H9 (cell line): ENCODE results near the gene KCNH4. TPM values are rescaled to one million over a fixed set of nuclear protein-coding genes. Genes with fewer than 3 reads are reported as not detected.

Experiments used
- DNase-seq: peaks from one replicate; pipeline ENCODE4 v3.0.0-alpha.2; 2017
- H2AFZ ChIP-seq: one replicate; pipeline ENCODE4 v1.6.1; 2013; ENCODE audit warnings: mild to moderate bottlenecking, low read length, control low read depth, moderate library complexity
- H2AK5ac ChIP-seq: 2 replicates; pipeline ENCODE4 v1.6.1; 2013; ENCODE audit warnings: low read length, control low read depth, mixed read lengths; ENCODE audit not compliant: insufficient read length
- H2BK120ac ChIP-seq: one replicate; pipeline ENCODE4 v1.6.1; 2013; ENCODE audit warnings: low read depth, mild to moderate bottlenecking, low read length, control low read depth, inconsistent platforms; ENCODE audit not compliant: poor library complexity, severe bottlenecking
- H2BK12ac ChIP-seq: 2 replicates; pipeline ENCODE4 v1.6.1; 2013; ENCODE audit warnings: low read length, control low read depth, mixed read lengths, low read depth; ENCODE audit not compliant: insufficient read length
- H2BK15ac ChIP-seq: 2 replicates; pipeline ENCODE4 v1.6.1; 2013; ENCODE audit warnings: low read depth, low read length, control low read depth
- H2BK20ac ChIP-seq: one replicate; pipeline ENCODE4 v1.6.1; 2013; ENCODE audit warnings: low read depth, mild to moderate bottlenecking, low read length, control low read depth, inconsistent platforms; ENCODE audit not compliant: poor library complexity, severe bottlenecking
- H2BK5ac ChIP-seq: 2 replicates; pipeline ENCODE4 v1.6.1; 2013; ENCODE audit warnings: low read length, control low read depth, mixed read lengths; ENCODE audit not compliant: insufficient read length
- H3K14ac ChIP-seq: 2 replicates; pipeline ENCODE4 v1.6.1; 2013; ENCODE audit warnings: low read length, control low read depth; ENCODE audit not compliant: insufficient read depth
- H3K18ac ChIP-seq: 2 replicates; pipeline ENCODE4 v1.6.1; 2013; ENCODE audit warnings: low read depth, mild to moderate bottlenecking, mixed read lengths, low read length, control low read depth; ENCODE audit not compliant: insufficient read length
- H3K23ac ChIP-seq: 2 replicates; pipeline ENCODE4 v1.6.1; 2013; ENCODE audit warnings: low read length, control low read depth, mixed read lengths, low read depth; ENCODE audit not compliant: insufficient read length
- H3K23me2 ChIP-seq: 2 replicates; pipeline ENCODE4 v1.6.1; 2013; ENCODE audit warnings: low read depth, mild to moderate bottlenecking, mixed read lengths, low read length, control low read depth; ENCODE audit not compliant: insufficient read length, poor library complexity, severe bottlenecking
- H3K27ac ChIP-seq: 2 replicates; pipeline ENCODE4 v1.5.1; 2013; ENCODE audit warnings: low read length, control low read depth, mixed read lengths, low read depth; ENCODE audit not compliant: insufficient read length
- H3K27me3 ChIP-seq: 2 replicates; pipeline ENCODE4 v1.6.1; 2013; ENCODE audit warnings: low read length, control low read depth, inconsistent platforms; ENCODE audit not compliant: insufficient read depth
- H3K4ac ChIP-seq: 2 replicates; pipeline ENCODE4 v1.6.1; 2013; ENCODE audit warnings: low read depth, mild to moderate bottlenecking, control low read depth, inconsistent platforms, low read length, moderate library complexity
- H3K4me1 ChIP-seq: 2 replicates; pipeline ENCODE4 v1.6.1; 2013; ENCODE audit warnings: low read length, control low read depth, inconsistent platforms; ENCODE audit not compliant: insufficient read depth
- H3K4me2 ChIP-seq: 2 replicates; pipeline ENCODE4 v1.6.1; 2013; ENCODE audit warnings: low read length, control low read depth, mixed read lengths; ENCODE audit not compliant: insufficient read length, insufficient read depth
- H3K56ac ChIP-seq: 2 replicates; pipeline ENCODE4 v1.6.1; 2013; ENCODE audit warnings: low read depth, mild to moderate bottlenecking, mixed read lengths, low read length, control low read depth; ENCODE audit not compliant: insufficient read length
- H3K79me1 ChIP-seq: 2 replicates; pipeline ENCODE4 v1.6.1; 2013; ENCODE audit warnings: low read depth, mild to moderate bottlenecking, moderate library complexity, low read length, control low read depth, inconsistent platforms; ENCODE audit not compliant: insufficient read depth, poor library complexity, severe bottlenecking
- H3K79me2 ChIP-seq: 2 replicates; pipeline ENCODE4 v1.6.1; 2013; ENCODE audit warnings: low read length, control low read depth, inconsistent platforms; ENCODE audit not compliant: insufficient read depth
- H3K9ac ChIP-seq: 2 replicates; pipeline ENCODE4 v1.6.1; 2013; ENCODE audit warnings: low read length, control low read depth, mixed read lengths; ENCODE audit not compliant: insufficient read length; ENCODE audit errors: extremely low read depth
- H3K9me3 ChIP-seq: one replicate; pipeline ENCODE4 v1.6.1; 2013; ENCODE audit warnings: low read depth, low read length, inconsistent platforms; ENCODE audit not compliant: control insufficient read depth
- H3T11ph ChIP-seq: one replicate; pipeline ENCODE4 v1.6.1; 2013; ENCODE audit warnings: mild to moderate bottlenecking, low read length, control low read depth, inconsistent platforms
- H4K20me1 ChIP-seq: one replicate; pipeline ENCODE4 v1.6.1; 2013; ENCODE audit not compliant: control insufficient read depth, insufficient read length, insufficient read depth
- H4K5ac ChIP-seq: 2 replicates; pipeline ENCODE4 v1.6.1; 2013; ENCODE audit warnings: low read depth, mild to moderate bottlenecking, mixed read lengths, low read length, control low read depth; ENCODE audit not compliant: insufficient read length
- H4K8ac ChIP-seq: replicated peaks from 2 replicates; pipeline ENCODE4 v1.6.1; 2013; ENCODE audit warnings: low read length, control low read depth, mixed read lengths, low read depth; ENCODE audit not compliant: insufficient read length
- H4K91ac ChIP-seq: 2 replicates; pipeline ENCODE4 v1.6.1; 2013; ENCODE audit warnings: low read depth, mild to moderate bottlenecking, moderate library complexity, mixed read lengths, low read length, control low read depth; ENCODE audit not compliant: insufficient read length
- H3K27ac Mint-ChIP-seq, 3 experiments: 2 replicates in 2 of 3; 3 replicates in 1 of 3; pipeline ENCODE4 v1.8.0; 2020 to 2021; ENCODE audit warnings: mixed read lengths in 3 of 3, mild to moderate bottlenecking in 1 of 3, moderate library complexity in 1 of 3
- H3K27me3 Mint-ChIP-seq: 2 replicates; pipeline ENCODE4 v1.8.0; 2021; ENCODE audit warnings: low read depth, mild to moderate bottlenecking, moderate library complexity, mixed read lengths
- H3K36me3 Mint-ChIP-seq, 3 experiments: 2 replicates in 2 of 3; 3 replicates in 1 of 3; pipeline ENCODE4 v1.8.0; 2020 to 2021; ENCODE audit warnings: low read depth in 3 of 3, mixed read lengths in 3 of 3; ENCODE audit not compliant: insufficient read depth in 1 of 3
- H3K4me1 Mint-ChIP-seq, 2 experiments: 2 replicates each; pipeline ENCODE4 v1.8.0; 2020; ENCODE audit warnings: mixed read lengths in 2 of 2
- H3K4me3 Mint-ChIP-seq, 2 experiments: 2 replicates in 1 of 2; 3 replicates in 1 of 2; pipeline ENCODE4 v1.8.0; 2020 to 2021; ENCODE audit warnings: mild to moderate bottlenecking in 2 of 2, mixed read lengths in 2 of 2, moderate library complexity in 1 of 2
- H3K9me3 Mint-ChIP-seq, 2 experiments: 2 replicates in 1 of 2; 3 replicates in 1 of 2; pipeline ENCODE4 v1.8.0; 2020; ENCODE audit warnings: mild to moderate bottlenecking in 2 of 2, mixed read lengths in 2 of 2, moderate library complexity in 1 of 2
- CTCF ChIP-seq: fragments of 200-600 bp; sonication (generic); conservative IDR thresholded peaks from 3 replicates; pipeline ENCODE4 v1.8.0; 2021; ENCODE audit warnings: antibody characterized with exemption, mild to moderate bottlenecking
- WGBS: extraction: QIAGEN DNeasy Blood & Tissue Kit; methylation state at CpG from one replicate; pipeline ENCODE4 v1.1.7; 2013; ENCODE audit warnings: missing lambda C conversion rate, low lambda C conversion rate, mixed read lengths; ENCODE audit not compliant: insufficient read length; ENCODE audit errors: extremely low coverage; 5-methylcytosine and 5-hydroxymethylcytosine counted together
- total RNA-seq: library from RNA; stranded (reverse); gene quantifications from 2 replicates; pipeline ENCODE4 v1.2.1, GENCODE V29; 2021

The KCNH4 gene
- total RNA-seq, 1 experiment from 2014 or later: not detected

GRCh38 chr17:42120770-42121769 lies 59.9 kb downstream of the KCNH4 start, which contains the start of gene KAT2A:
KAT2A (minus strand) TSS chr17:42121367; CDS start chr17:42121304, 63 bp downstream.
- no peak within 1 kb of the TSS for H2BK5ac ChIP-seq
- H2AK5ac ChIP-seq: no peak within 1 kb of the TSS
- H2BK120ac ChIP-seq: no peak within 1 kb of the TSS
- no peak within 1 kb of the TSS for H3K23ac ChIP-seq
- peak within 1 kb of the TSS; percentile 60 to 80 for H3K4me3 Mint-ChIP-seq
- H3K27me3 Mint-ChIP-seq: no peaks in the 10 kb centered on the region
- DNase-seq: peak; percentile 93
- no peak within 1 kb of the TSS for H3K4ac ChIP-seq
- H3K4me1 Mint-ChIP-seq: peaks cover 22 to 32% of the 10 kb centered on the region in 2 experiments
- no peak within 1 kb of the TSS for H3K9ac ChIP-seq
- no peaks in the 10 kb centered on the region for H3K9me3 Mint-ChIP-seq
- no peak within 1 kb of the TSS for H3T11ph ChIP-seq
- no peak within 1 kb of the TSS for H2AFZ ChIP-seq
- H3K36me3 Mint-ChIP-seq: peaks cover 9 to 49% (median 44%) of the 10 kb centered on the region in 3 experiments; a peak in 6 of 7 replicates
- WGBS: no CpG with 5 or more reads among the region's 57 CpGs
- no peak within 1 kb of the TSS for H2BK20ac ChIP-seq
- no peaks in the 10 kb centered on the region for H3K27me3 ChIP-seq
- TF ChIP-seq CTCF: no peak
- no peaks in the 10 kb centered on the region for H3K23me2 ChIP-seq
- no peak within 1 kb of the TSS for H3K14ac ChIP-seq
- H4K5ac ChIP-seq: no peak within 1 kb of the TSS
- H4K91ac ChIP-seq: no peak within 1 kb of the TSS
- H4K8ac ChIP-seq: no peak within 1 kb of the TSS
- H2BK15ac ChIP-seq: no peak within 1 kb of the TSS
- H3K4me2 ChIP-seq: peak within 1 kb of the TSS; percentile 41
- H3K27ac ChIP-seq: no peak within 1 kb of the TSS
- H3K27ac Mint-ChIP-seq: peak within 1 kb of the TSS; percentile 47 to 88 (median 48); a peak in 4 of 7 replicates
- no peaks in the 10 kb centered on the region for H3K9me3 ChIP-seq
- no peaks in the 10 kb centered on the region for H3K79me2 ChIP-seq
- no peaks in the 10 kb centered on the region for H4K20me1 ChIP-seq
- H3K56ac ChIP-seq: no peak within 1 kb of the TSS
- no peak within 1 kb of the TSS for H3K18ac ChIP-seq
- H2BK12ac ChIP-seq: no peak within 1 kb of the TSS
- no peaks in the 10 kb centered on the region for H3K4me1 ChIP-seq
- no peaks in the 10 kb centered on the region for H3K79me1 ChIP-seq
